ENCODE data around the gene PABPC1L.

Gene PABPC1L

GRCh38 chr20:44959082-44959637, 49.3 kb downstream of the PABPC1L start:
- Histone ChIP-seq H3K27ac (ENCODE audit: low read depth, low read length, severe bottlenecking) (peak overlapping the region; percentile 87), H3K9me3 (ENCODE audit: control insufficient read depth, low read length) (peaks cover 7% of the 10 kb centered on the region), H3K4me1 (ENCODE audit: control insufficient read depth, insufficient read depth, low read length, poor library complexity, severe bottlenecking) (peaks cover 35% of the 10 kb centered on the region), H3K36me3 (ENCODE audit: control insufficient read depth, insufficient read depth, low read length) (peaks cover 45% of the 10 kb centered on the region), H3K4me3 (ENCODE audit: extremely low read depth, insufficient read depth, low read length, poor library complexity, severe bottlenecking) (peak overlapping the region; percentile 74)
- 44 to 45% methylated on average over 4 to 5 of the region's 8 CpGs for WGBS, 2 experiments (ENCODE audit: insufficient coverage in 2 of 2)

GRCh38 chr20:44959638-44960102, 49.8 kb downstream of the PABPC1L start:
- Histone ChIP-seq H3K4me3 (ENCODE audit: extremely low read depth, insufficient read depth, low read length, poor library complexity, severe bottlenecking) (peak overlapping the region; percentile 74), H3K9me3 (ENCODE audit: control insufficient read depth, low read length) (peaks cover 7% of the 10 kb centered on the region), H3K4me1 (ENCODE audit: control insufficient read depth, insufficient read depth, low read length, poor library complexity, severe bottlenecking) (peaks cover 34% of the 10 kb centered on the region), H3K27ac (ENCODE audit: low read depth, low read length, severe bottlenecking) (peak overlapping the region; percentile 87), H3K36me3 (ENCODE audit: control insufficient read depth, insufficient read depth, low read length) (peaks cover 40% of the 10 kb centered on the region)
- WGBS, 2 experiments (ENCODE audit: insufficient coverage in 2 of 2): 0 to 16% methylated on average over 5 to 7 of the region's 13 CpGs

GRCh38 chr20:44960103-44960852, 50.4 kb downstream of the PABPC1L start, which contains the start of gene TOMM34:
TSS of gene TOMM34 (minus strand) at chr20:44960397. CDS start at chr20:44960333, 64 bp downstream.
- WGBS, 2 experiments (ENCODE audit: insufficient coverage in 2 of 2): 0% methylated on average over 31 to 43 of the region's 60 CpGs
- Histone ChIP-seq H3K27ac (ENCODE audit: low read depth, low read length, severe bottlenecking) (peak within 1 kb of the TSS; percentile 87), H3K9me3 (ENCODE audit: control insufficient read depth, low read length) (peaks cover 7% of the 10 kb centered on the region)

GRCh38 chr20:44961011-44961869, 51.4 kb downstream of the PABPC1L start:
- WGBS, 2 experiments (ENCODE audit: insufficient coverage in 2 of 2): 49 to 63% methylated on average over 3 of the region's 4 CpGs
- H3K9me3 ChIP-seq (ENCODE audit: control insufficient read depth, low read length): peaks cover 7% of the 10 kb centered on the region
- H3K36me3 ChIP-seq (ENCODE audit: control insufficient read depth, insufficient read depth, low read length): peaks cover 24% of the 10 kb centered on the region
- H3K4me1 ChIP-seq (ENCODE audit: control insufficient read depth, insufficient read depth, low read length, poor library complexity, severe bottlenecking): peaks cover 32% of the 10 kb centered on the region
- no peak overlapping the region for H3K4me3 ChIP-seq (ENCODE audit: extremely low read depth, insufficient read depth, low read length, poor library complexity, severe bottlenecking)
- peak overlapping the region; percentile 87 for H3K27ac ChIP-seq (ENCODE audit: low read depth, low read length, severe bottlenecking)

More at GRCh38 chr20:44960103-44960852, 50.4 kb downstream of the PABPC1L start, which contains the start of gene TOMM34:
- Histone ChIP-seq H3K4me3 (ENCODE audit: extremely low read depth, insufficient read depth, low read length, poor library complexity, severe bottlenecking) (peak within 1 kb of the TSS; percentile 74), H3K36me3 (ENCODE audit: control insufficient read depth, insufficient read depth, low read length) (peaks cover 34% of the 10 kb centered on the region), H3K4me1 (ENCODE audit: control insufficient read depth, insufficient read depth, low read length, poor library complexity, severe bottlenecking) (peaks cover 32% of the 10 kb centered on the region)

GRCh38 chr20:44961870-44962267, 52.0 kb downstream of the PABPC1L start:
- H3K4me3 ChIP-seq (ENCODE audit: extremely low read depth, insufficient read depth, low read length, poor library complexity, severe bottlenecking): no peak overlapping the region
- H3K4me1 ChIP-seq (ENCODE audit: control insufficient read depth, insufficient read depth, low read length, poor library complexity, severe bottlenecking): peaks cover 26% of the 10 kb centered on the region
- H3K9me3 ChIP-seq (ENCODE audit: control insufficient read depth, low read length): peaks cover 7% of the 10 kb centered on the region
- H3K27ac ChIP-seq (ENCODE audit: low read depth, low read length, severe bottlenecking): peak overlapping the region; percentile 87
- 67 to 77% methylated on average over 2 to 3 of the region's 3 CpGs for WGBS, 2 experiments (ENCODE audit: insufficient coverage in 2 of 2)
- peaks cover 18% of the 10 kb centered on the region for H3K36me3 ChIP-seq (ENCODE audit: control insufficient read depth, insufficient read depth, low read length)

- Histone ChIP-seq H3K9me3 (ENCODE audit: control insufficient read depth, low read length) (peaks cover 7% of the 10 kb centered on the region), H3K27ac (ENCODE audit: low read depth, low read length, severe bottlenecking) (no peak overlapping the region), H3K36me3 (ENCODE audit: control insufficient read depth, insufficient read depth, low read length) (peaks cover 15% of the 10 kb centered on the region), H3K4me1 (ENCODE audit: control insufficient read depth, insufficient read depth, low read length, poor library complexity, severe bottlenecking) (peaks cover 22% of the 10 kb centered on the region), H3K4me3 (ENCODE audit: extremely low read depth, insufficient read depth, low read length, poor library complexity, severe bottlenecking) (no peak overlapping the region)
- 80 to 100% methylated on average over 1 to 2 of the region's 3 CpGs for WGBS, 2 experiments (ENCODE audit: insufficient coverage in 2 of 2)
Observed at GRCh38 chr20:44962483-44962882, 52.6 kb downstream of the PABPC1L start.

GRCh38 chr20:44963325-44964215, 53.7 kb downstream of the PABPC1L start:
- H3K27ac ChIP-seq (ENCODE audit: low read depth, low read length, severe bottlenecking): no peak overlapping the region
- peaks cover 4% of the 10 kb centered on the region for H3K36me3 ChIP-seq (ENCODE audit: control insufficient read depth, insufficient read depth, low read length)
- WGBS, 2 experiments (ENCODE audit: insufficient coverage in 2 of 2): 92 to 93% methylated on average over 3 to 4 of the region's 4 CpGs
- H3K9me3 ChIP-seq (ENCODE audit: control insufficient read depth, low read length): peaks cover 7% of the 10 kb centered on the region
- H3K4me3 ChIP-seq (ENCODE audit: extremely low read depth, insufficient read depth, low read length, poor library complexity, severe bottlenecking): no peak overlapping the region
- peaks cover 22% of the 10 kb centered on the region for H3K4me1 ChIP-seq (ENCODE audit: control insufficient read depth, insufficient read depth, low read length, poor library complexity, severe bottlenecking)

- peaks cover 7% of the 10 kb centered on the region for H3K9me3 ChIP-seq (ENCODE audit: control insufficient read depth, low read length)
- peak overlapping the region; percentile 48 for H3K27ac ChIP-seq (ENCODE audit: low read depth, low read length, severe bottlenecking)
- no peaks in the 10 kb centered on the region for H3K36me3 ChIP-seq (ENCODE audit: control insufficient read depth, insufficient read depth, low read length)
- peak overlapping the region; percentile 70 for H3K4me3 ChIP-seq (ENCODE audit: extremely low read depth, insufficient read depth, low read length, poor library complexity, severe bottlenecking)
- 79 to 80% methylated on average over 5 of the region's 5 CpGs for WGBS, 2 experiments (ENCODE audit: insufficient coverage in 2 of 2)
- peaks cover 27% of the 10 kb centered on the region for H3K4me1 ChIP-seq (ENCODE audit: control insufficient read depth, insufficient read depth, low read length, poor library complexity, severe bottlenecking)
Observed at GRCh38 chr20:44965651-44966029, 55.8 kb downstream of the PABPC1L start.

- 3% methylated on average over 52 to 66 of the region's 68 CpGs for WGBS, 2 experiments (ENCODE audit: insufficient coverage in 2 of 2)
- Histone ChIP-seq H3K4me3 (ENCODE audit: extremely low read depth, insufficient read depth, low read length, poor library complexity, severe bottlenecking) (peak within 1 kb of the TSS; percentile 70), H3K27ac (ENCODE audit: low read depth, low read length, severe bottlenecking) (peak within 1 kb of the TSS; percentile 48), H3K36me3 (ENCODE audit: control insufficient read depth, insufficient read depth, low read length) (no peaks in the 10 kb centered on the region), H3K4me1 (ENCODE audit: control insufficient read depth, insufficient read depth, low read length, poor library complexity, severe bottlenecking) (peaks cover 21% of the 10 kb centered on the region), H3K9me3 (ENCODE audit: control insufficient read depth, low read length) (peaks cover 7% of the 10 kb centered on the region)
Observed at GRCh38 chr20:44966030-44966961, 56.4 kb downstream of the PABPC1L start, which contains the start of gene STK4. TSS of gene STK4 (plus strand) at chr20:44966512. CDS start at chr20:44966569, 57 bp downstream.
